OCI-LY7 (cell line): ENCODE results near the gene CARMIL1.

ENCODE experiments used
- EZH2phosphoT487 ChIP-seq: fragments of 200-600 bp; sonication (generic); IDR thresholded peaks from 2 replicates; pipeline ENCODE4 v1.6.1; 2018; ENCODE audit warnings: low read depth, borderline replicate concordance, mild to moderate bottlenecking, mixed run types, antibody characterized with exemption, low read length, moderate library complexity, mixed read lengths
- TF ChIP-seq, protein P1 (sequence below): fragments of 200-600 bp; sonication (generic); conservative IDR thresholded peaks from 2 replicates; pipeline ENCODE4 v1.5.1; 2014; ENCODE audit warnings: mild to moderate bottlenecking, antibody characterized with exemption, low read length, moderate library complexity, mixed read lengths

DNA sequence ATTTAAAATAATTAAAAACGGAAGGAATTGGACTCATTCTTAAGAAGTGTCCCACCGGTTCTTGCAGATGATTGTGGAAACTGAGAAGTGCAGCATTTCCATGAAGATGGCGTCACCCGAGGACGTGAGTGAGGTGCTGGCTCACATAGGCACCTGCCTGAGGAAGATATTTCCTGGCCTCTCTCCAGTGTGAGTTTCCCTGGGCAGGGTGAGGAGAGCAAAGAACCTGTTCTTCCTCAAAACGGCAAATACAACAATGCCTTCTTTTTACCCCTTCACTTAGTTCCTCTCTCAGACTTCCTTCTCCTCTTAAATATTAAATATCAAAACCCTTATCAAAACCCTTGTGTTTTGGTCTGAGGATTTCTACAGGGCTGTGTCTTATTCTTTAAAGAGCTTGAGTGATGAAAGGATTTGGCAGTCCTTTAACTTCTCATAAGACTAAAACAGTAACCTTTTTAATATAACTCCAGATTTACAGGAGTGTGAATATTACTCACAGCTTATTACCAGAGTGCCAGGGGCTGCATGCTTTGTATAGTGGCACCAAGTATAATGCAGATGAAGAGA lies 156.3 kb downstream of the CARMIL1 start:
- TF ChIP-seq, protein P1, sequence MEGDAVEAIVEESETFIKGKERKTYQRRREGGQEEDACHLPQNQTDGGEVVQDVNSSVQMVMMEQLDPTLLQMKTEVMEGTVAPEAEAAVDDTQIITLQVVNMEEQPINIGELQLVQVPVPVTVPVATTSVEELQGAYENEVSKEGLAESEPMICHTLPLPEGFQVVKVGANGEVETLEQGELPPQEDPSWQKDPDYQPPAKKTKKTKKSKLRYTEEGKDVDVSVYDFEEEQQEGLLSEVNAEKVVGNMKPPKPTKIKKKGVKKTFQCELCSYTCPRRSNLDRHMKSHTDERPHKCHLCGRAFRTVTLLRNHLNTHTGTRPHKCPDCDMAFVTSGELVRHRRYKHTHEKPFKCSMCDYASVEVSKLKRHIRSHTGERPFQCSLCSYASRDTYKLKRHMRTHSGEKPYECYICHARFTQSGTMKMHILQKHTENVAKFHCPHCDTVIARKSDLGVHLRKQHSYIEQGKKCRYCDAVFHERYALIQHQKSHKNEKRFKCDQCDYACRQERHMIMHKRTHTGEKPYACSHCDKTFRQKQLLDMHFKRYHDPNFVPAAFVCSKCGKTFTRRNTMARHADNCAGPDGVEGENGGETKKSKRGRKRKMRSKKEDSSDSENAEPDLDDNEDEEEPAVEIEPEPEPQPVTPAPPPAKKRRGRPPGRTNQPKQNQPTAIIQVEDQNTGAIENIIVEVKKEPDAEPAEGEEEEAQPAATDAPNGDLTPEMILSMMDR: no peak
- no peak for TF ChIP-seq EZH2phosphoT487
